HepG2 (cell line): ENCODE results near the gene KCNJ4. TPM values are rescaled to one million over a fixed set of nuclear protein-coding genes. Genes with fewer than 3 reads are reported as not detected.

Experiments
- ATAC-seq: fragments of 200-7000 bp; cut with Tn5 transposase; 3 replicates; pipeline ENCODE4 v1.9.1; 2020; ENCODE audit warnings: mild to moderate bottlenecking, moderate library complexity
- BruUV-seq: library from RNA; stranded (reverse); fragments of 400-500 nt; replicated peaks from 2 replicates; lab custom pipeline; 2021; lab: Mats Ljungman, UMichigan
- CTCF ChIA-PET: fragments of 300-600 bp; formaldehyde crosslinking; extraction: SDS; loops from one replicate; lab custom pipeline; 2021; ENCODE audit warnings: low total read pairs, inconsistent platforms, low intra/inter-chr PET ratio; lab: Yijun Ruan, JAX
- POLR2A ChIA-PET: fragments of 350-600 bp; sonication (Branson Sonifier 250); formaldehyde crosslinking; loops from one replicate; lab custom pipeline; 2020; ENCODE audit warnings: antibody characterized with exemption, inconsistent platforms; lab: Yijun Ruan, JAX
- DNase-seq: peaks from one replicate; pipeline ENCODE4 v3.0.0-alpha.2; 2015; ENCODE audit warnings: low spot score
- FAIRE-seq: peaks from 3 replicates; lab custom pipeline; 2011; peaks lifted over from hg19 to GRCh38; lab: Jason Lieb, UNC
- H2AFZ ChIP-seq: one replicate; pipeline ENCODE4 v1.6.1; 2011; ENCODE audit warnings: low read length, inconsistent platforms
- H3K27ac ChIP-seq: fragments of 300-600 bp; 3 replicates; pipeline ENCODE4 v1.8.0; 2011; ENCODE audit warnings: mixed run types, mild to moderate bottlenecking, mixed read lengths, low read length, inconsistent platforms; ENCODE audit not compliant: insufficient read depth; ENCODE audit errors: extremely low read length
- H3K27me3 ChIP-seq, 2 experiments: fragments of 200-600 bp in 1 of 2; 2 replicates in 1 of 2; 3 replicates in 1 of 2; pipeline versions ENCODE4 v1.6.0 to v1.8.0; 2011; ENCODE audit warnings: low read length in 2 of 2, mild to moderate bottlenecking in 2 of 2, moderate library complexity in 2 of 2, inconsistent platforms in 1 of 2; ENCODE audit not compliant: insufficient read depth in 2 of 2, control insufficient read depth in 1 of 2
- H3K36me3 ChIP-seq, 2 experiments: fragments of 200-600 bp in 1 of 2; replicated peaks in 1 of 2; 2 replicates in 1 of 2; 3 replicates in 1 of 2; pipeline versions ENCODE4 v1.5.1 to v1.8.0; 2011; ENCODE audit warnings: low read length in 2 of 2, inconsistent platforms in 1 of 2; ENCODE audit not compliant: insufficient read depth in 2 of 2, control insufficient read depth in 1 of 2
- H3K4me1 ChIP-seq: 2 replicates; pipeline ENCODE4 v1.5.1; 2012; ENCODE audit warnings: low read length, inconsistent platforms; ENCODE audit not compliant: insufficient read depth
- H3K4me2 ChIP-seq: 2 replicates; pipeline ENCODE4 v1.6.0; 2011; ENCODE audit warnings: low read depth, low read length, inconsistent platforms
- H3K4me3 ChIP-seq, 3 experiments: fragments of 200-600 bp in 1 of 3; sonication (generic), shearing (Covaris generic) in 1 of 3; replicated peaks in 1 of 3; 2 replicates each; pipeline ENCODE4 v1.5.1; 2011 to 2016; ENCODE audit warnings: low read length in 3 of 3, inconsistent platforms in 2 of 3, low read depth in 2 of 3, mild to moderate bottlenecking in 2 of 3, control low read depth in 1 of 3, mixed read lengths in 1 of 3; ENCODE audit not compliant: insufficient read depth in 1 of 3
- H3K79me2 ChIP-seq: one replicate; pipeline ENCODE4 v1.6.1; 2011; ENCODE audit warnings: low read length, inconsistent platforms; ENCODE audit not compliant: insufficient read depth
- H3K9ac ChIP-seq: 2 replicates; pipeline ENCODE4 v1.6.0; 2011; ENCODE audit warnings: mild to moderate bottlenecking, low read depth, low read length, inconsistent platforms; ENCODE audit not compliant: insufficient read depth
- H3K9me3 ChIP-seq: 2 replicates; pipeline ENCODE4 v1.5.1; 2012; ENCODE audit warnings: mild to moderate bottlenecking, low read length
- H4K20me1 ChIP-seq: 2 replicates; pipeline ENCODE4 v1.6.0; 2011; ENCODE audit warnings: inconsistent platforms, mild to moderate bottlenecking, low read length, moderate library complexity; ENCODE audit not compliant: insufficient read depth
- ZNF354B ChIP-seq: sonication (generic); formaldehyde crosslinking; IDR thresholded peaks from 2 replicates; pipeline ENCODE4 v1.8.0; 2022; ENCODE audit warnings: mild to moderate bottlenecking, missing genetic modification reagents
- WGBS: methylation state at CpG from one replicate; pipeline ENCODE4 v1.1.6; 2017; ENCODE audit warnings: low lambda C conversion rate; 5-methylcytosine and 5-hydroxymethylcytosine counted together
- in situ Hi-C: cut with HindIII; loops from 2 replicates; pipeline ENCODE4 v1.10.0; 2017; ENCODE audit warnings: low pct_unique_long_range_greater_than_20kb; ENCODE audit not compliant: extremely low pct_ligation_motif_present
- intact Hi-C: fragments of 100-400 bp; cut with micrococcal nuclease; formaldehyde crosslinking; loops from one replicate; pipeline ENCODE4 v1.10.0; 2022; ENCODE audit not compliant: unreplicated experiment
- polyA plus RNA-seq, 8 experiments: library from polyadenylated mRNA; depleted of rRNA in 3 of 8; stranded (reverse) in 7 of 8; unstranded in 1 of 8; fragments of >200 nt; fragmentation: Illumina TruSeq in 4 of 8; extraction: Trizol in 4 of 8; gene quantifications; 2 replicates each; pipeline versions ENCODE4 v1.2.1 to v1.2.3, GENCODE V29; 2011 to 2016; ENCODE audit warnings: low read depth in 4 of 8, missing spikeins in 1 of 8, mixed read lengths in 1 of 8; ENCODE audit not compliant: insufficient read depth in 1 of 8
- total RNA-seq, 5 experiments: library from RNA; depleted of rRNA; stranded (reverse); fragments of >200 nt; fragmentation: Illumina TruSeq; extraction: Trizol; gene quantifications; 2 replicates each; pipeline ENCODE4 v1.2.3, GENCODE V29; 2016; ENCODE audit warnings: low read depth in 1 of 5
- TF ChIP-seq, protein P1 (sequence below): IDR thresholded peaks from 2 replicates; pipeline ENCODE4 v1.6.1; 2016; ENCODE audit warnings: missing biosample characterization, missing genetic modification reagents, low read depth
- TF ChIP-seq, protein P2 (sequence below): sonication (generic); formaldehyde crosslinking; IDR thresholded peaks from 2 replicates; pipeline ENCODE4 v1.4.0; 2020; ENCODE audit warnings: missing genetic modification reagents; ENCODE audit errors: not compliant biosample characterization
- TF ChIP-seq, protein P3 (sequence below): sonication (generic); formaldehyde crosslinking; conservative IDR thresholded peaks from 2 replicates; pipeline ENCODE4 v1.8.1; 2023; ENCODE audit warnings: missing genetic modification reagents
- TF ChIP-seq, protein P4 (sequence below): fragments of 450-650 bp; IDR thresholded peaks from 2 replicates; pipeline ENCODE4 v1.6.1; 2016
- TF ChIP-seq, protein P5 (sequence below): sonication (generic); formaldehyde crosslinking; conservative IDR thresholded peaks from 2 replicates; pipeline ENCODE4 v1.4.0; 2020; ENCODE audit warnings: missing genetic modification reagents

Gene KCNJ4
- total and polyA plus RNA-seq, 2 of the 13 experiments (the other 11 are each of a cell fraction or from before 2014, with no cell fraction given): not detected

DNA sequence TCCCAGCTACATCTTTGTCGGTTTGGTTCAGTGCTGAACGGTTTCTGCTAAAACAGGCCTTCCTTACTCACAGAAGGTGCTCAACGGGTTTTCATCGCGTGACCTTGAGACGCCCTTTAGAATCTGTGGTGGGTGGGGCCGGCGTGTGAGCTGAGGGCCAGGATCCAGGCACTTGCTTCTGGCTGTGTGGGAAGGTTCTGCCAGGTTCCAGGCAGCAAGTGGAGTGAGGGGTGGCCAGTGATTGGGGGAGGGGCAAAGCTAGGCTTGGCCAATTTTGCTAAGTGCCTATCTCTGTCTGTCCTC, 35.2 kb downstream of the KCNJ4 start (continued):
- TF ChIP-seq, protein P1, sequence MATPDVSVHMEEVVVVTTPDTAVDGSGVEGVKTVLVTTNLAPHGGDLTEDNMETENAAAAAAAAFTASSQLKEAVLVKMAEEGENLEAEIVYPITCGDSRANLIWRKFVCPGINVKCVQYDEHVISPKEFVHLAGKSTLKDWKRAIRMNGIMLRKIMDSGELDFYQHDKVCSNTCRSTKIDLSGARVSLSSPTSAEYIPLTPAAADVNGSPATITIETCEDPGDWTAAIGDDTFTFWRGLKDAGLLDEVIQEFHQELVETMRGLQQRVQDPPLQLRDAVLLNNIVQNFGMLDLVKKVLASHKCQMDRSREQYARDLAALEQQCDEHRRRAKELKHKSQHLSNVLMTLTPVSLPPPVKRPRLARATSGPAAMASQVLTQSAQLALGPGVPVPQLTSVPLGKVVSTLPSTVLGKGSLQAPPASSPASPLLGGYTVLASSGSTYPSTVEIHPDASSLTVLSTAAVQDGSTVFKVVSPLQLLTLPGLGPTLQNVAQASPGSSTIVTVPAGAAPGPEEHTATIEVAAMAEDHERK: no peak

DNA sequence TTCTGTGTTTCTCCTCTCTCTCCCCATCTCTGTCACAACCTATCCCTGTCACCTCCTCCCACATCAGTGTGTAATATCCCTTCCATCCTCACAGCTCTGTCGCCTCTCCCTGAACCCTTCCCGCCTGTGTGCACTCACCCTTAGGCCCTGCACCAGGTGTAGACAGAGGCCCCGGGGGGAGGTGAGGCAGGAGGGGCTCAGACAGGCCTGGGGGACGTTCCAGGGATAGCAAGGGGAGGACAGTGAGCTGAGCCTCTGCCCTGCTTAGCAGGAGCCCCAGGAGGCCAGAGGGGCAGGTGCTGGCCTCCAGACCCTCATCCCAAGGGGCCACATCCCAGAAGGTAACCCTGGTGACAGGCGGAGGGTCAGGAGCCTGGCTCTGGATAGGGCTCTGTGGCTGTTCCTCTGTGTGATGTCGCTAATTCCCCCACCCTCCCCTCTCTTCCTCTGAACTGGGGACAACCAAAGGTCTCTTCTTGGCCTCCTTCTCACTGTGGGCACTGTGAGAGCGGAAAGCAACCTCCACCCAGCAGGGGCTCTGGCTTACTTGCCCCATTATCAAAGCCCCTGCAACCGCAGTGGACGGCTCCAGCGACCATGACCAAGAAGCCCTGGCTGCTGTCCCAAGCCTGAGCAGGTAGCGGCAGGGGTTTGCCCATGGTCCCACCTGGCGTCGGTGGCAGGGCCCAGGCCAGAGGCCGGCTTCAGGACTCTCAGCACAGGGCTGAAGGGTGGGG, 35.7 kb downstream of the KCNJ4 start:
- ChIA-PET POLR2A (no interaction called here), CTCF (no interaction called here)
- Histone ChIP-seq H3K27me3 (peaks cover 0 to 11% of the 10 kb centered on the region in 2 experiments; a peak in 2 of 5 replicates), H3K79me2 (no peaks in the 10 kb centered on the region), H3K27ac (no peak overlapping the region), H3K4me1 (peaks cover 42% of the 10 kb centered on the region), H3K9me3 (no peaks in the 10 kb centered on the region), H3K36me3 (no peaks in the 10 kb centered on the region), H3K4me3 (no peak overlapping the region), H4K20me1 (no peaks in the 10 kb centered on the region), H3K4me2 (no peak overlapping the region), H2AFZ (no peak overlapping the region), H3K9ac (no peak overlapping the region)
- no peak for ATAC-seq
- intact Hi-C loops (no loop called here), in situ Hi-C loops (no loop called here)
- no peak for FAIRE-seq
- TF ChIP-seq, protein P2, sequence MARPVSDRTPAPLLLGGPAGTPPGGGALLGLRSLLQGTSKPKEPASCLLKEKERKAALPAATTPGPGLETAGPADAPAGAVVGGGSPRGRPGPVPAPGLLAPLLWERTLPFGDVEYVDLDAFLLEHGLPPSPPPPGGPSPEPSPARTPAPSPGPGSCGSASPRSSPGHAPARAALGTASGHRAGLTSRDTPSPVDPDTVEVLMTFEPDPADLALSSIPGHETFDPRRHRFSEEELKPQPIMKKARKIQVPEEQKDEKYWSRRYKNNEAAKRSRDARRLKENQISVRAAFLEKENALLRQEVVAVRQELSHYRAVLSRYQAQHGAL (CRISPR knock-in tag): no peak
- TF ChIP-seq, protein P3, sequence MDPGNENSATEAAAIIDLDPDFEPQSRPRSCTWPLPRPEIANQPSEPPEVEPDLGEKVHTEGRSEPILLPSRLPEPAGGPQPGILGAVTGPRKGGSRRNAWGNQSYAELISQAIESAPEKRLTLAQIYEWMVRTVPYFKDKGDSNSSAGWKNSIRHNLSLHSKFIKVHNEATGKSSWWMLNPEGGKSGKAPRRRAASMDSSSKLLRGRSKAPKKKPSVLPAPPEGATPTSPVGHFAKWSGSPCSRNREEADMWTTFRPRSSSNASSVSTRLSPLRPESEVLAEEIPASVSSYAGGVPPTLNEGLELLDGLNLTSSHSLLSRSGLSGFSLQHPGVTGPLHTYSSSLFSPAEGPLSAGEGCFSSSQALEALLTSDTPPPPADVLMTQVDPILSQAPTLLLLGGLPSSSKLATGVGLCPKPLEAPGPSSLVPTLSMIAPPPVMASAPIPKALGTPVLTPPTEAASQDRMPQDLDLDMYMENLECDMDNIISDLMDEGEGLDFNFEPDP: no peak
- TF ChIP-seq, protein P4, sequence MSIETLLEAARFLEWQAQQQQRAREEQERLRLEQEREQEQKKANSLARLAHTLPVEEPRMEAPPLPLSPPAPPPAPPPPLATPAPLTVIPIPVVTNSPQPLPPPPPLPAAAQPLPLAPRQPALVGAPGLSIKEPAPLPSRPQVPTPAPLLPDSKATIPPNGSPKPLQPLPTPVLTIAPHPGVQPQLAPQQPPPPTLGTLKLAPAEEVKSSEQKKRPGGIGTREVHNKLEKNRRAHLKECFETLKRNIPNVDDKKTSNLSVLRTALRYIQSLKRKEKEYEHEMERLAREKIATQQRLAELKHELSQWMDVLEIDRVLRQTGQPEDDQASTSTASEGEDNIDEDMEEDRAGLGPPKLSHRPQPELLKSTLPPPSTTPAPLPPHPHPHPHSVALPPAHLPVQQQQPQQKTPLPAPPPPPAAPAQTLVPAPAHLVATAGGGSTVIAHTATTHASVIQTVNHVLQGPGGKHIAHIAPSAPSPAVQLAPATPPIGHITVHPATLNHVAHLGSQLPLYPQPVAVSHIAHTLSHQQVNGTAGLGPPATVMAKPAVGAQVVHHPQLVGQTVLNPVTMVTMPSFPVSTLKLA: no peak
- TF ChIP-seq, protein P5, sequence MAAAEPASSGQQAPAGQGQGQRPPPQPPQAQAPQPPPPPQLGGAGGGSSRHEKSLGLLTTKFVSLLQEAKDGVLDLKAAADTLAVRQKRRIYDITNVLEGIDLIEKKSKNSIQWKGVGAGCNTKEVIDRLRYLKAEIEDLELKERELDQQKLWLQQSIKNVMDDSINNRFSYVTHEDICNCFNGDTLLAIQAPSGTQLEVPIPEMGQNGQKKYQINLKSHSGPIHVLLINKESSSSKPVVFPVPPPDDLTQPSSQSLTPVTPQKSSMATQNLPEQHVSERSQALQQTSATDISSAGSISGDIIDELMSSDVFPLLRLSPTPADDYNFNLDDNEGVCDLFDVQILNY (CRISPR knock-in tag): no peak
- no peak for TF ChIP-seq ZNF354B
- 20% methylated on average over 6 of the region's 14 CpGs for WGBS
- no TSS peak for BruUV-seq
- DNase-seq: no peak
